GM10266 (cell line): ENCODE measurements around the gene DIPK2B.

Experiments used
- DNase-seq: peaks from one replicate; pipeline ENCODE4 v3.0.0; 2012; ENCODE audit errors: extremely low spot score
- CTCF ChIP-seq: IDR thresholded peaks from 2 replicates; pipeline ENCODE4 v1.5.1; 2012; ENCODE audit warnings: mild to moderate bottlenecking, low read depth; ENCODE audit not compliant: control insufficient read depth, insufficient read depth; ENCODE audit errors: missing control alignments

Gene DIPK2B

DNA sequence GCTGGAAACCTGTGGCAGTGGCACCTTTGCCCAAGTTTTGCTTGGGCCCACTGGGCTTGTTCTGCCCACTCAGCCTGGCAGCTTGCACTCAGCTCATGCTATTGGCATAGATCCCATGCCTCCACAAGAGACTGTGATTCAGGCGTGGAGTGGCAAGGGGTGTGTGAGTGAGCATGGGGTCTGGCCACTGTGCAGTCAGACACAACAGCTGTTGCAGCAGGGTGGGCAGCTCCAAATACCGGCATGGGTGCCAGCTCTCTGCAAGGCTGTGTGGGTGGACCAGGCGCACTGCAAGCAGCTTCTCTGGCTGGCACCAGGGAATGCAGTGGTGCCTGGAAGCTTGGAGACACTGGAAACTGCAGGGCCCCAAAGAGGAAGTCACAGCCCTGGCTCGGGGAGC, 27.4 kb upstream of the DIPK2B start:
- no peak for TF ChIP-seq CTCF
- DNase-seq: no peak

GRCh38 chrX:45208121-45208856, 7.6 kb upstream of the DIPK2B start:
- DNase-seq: no peak
- TF ChIP-seq CTCF: no peak

- DNase-seq: no peak
- TF ChIP-seq CTCF: no peak
These were observed 1.5 kb upstream of the DIPK2B start for GRCh38 chrX:45202171-45202570.

GRCh38 chrX:45198706-45199105, 2.0 kb downstream of the DIPK2B start:
- no peak for TF ChIP-seq CTCF
- DNase-seq: no peak

DNA sequence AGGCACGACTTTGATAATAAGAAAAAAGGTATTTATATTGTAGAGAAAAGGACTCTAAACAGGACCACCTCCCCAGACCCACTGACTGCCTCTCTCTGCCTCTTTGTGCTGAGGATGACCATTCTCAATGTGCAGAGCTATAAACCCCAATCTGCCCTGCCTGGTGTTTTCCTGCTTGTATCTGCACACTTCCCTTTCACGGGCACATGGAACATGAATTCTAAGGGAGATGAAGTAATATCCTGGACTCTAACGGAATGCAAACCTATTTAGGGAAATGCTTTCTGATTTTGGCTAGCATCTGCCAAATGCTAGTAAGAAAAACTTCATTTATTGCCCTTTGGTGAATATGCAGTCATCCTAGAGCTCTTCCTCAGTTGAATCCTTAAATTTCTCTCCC, 2.4 kb downstream of the DIPK2B start:
- no peak for DNase-seq

DNA sequence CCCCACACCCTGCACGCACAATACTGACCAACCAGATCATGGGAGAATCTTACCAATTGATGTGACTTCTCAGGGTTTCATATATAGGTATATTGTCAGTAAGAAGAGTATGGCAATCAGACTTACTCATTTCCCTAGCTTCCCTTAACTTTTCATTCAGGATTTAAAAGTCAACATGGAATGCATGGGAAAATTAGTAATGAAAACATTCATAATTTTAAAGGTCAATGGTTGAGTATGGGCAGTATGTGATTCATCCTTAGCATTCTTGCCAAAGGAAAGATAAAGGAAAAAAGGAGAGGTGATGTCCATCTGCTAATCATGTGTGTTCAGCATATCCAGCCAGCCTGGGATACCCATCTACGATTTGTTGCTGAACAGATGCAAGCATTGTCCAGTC, 4.0 kb downstream of the DIPK2B start:
- DNase-seq: no peak
- TF ChIP-seq CTCF: no peak

More for the DNA sequence above, 2.4 kb downstream of the DIPK2B start:
- no peak for TF ChIP-seq CTCF

DNA sequence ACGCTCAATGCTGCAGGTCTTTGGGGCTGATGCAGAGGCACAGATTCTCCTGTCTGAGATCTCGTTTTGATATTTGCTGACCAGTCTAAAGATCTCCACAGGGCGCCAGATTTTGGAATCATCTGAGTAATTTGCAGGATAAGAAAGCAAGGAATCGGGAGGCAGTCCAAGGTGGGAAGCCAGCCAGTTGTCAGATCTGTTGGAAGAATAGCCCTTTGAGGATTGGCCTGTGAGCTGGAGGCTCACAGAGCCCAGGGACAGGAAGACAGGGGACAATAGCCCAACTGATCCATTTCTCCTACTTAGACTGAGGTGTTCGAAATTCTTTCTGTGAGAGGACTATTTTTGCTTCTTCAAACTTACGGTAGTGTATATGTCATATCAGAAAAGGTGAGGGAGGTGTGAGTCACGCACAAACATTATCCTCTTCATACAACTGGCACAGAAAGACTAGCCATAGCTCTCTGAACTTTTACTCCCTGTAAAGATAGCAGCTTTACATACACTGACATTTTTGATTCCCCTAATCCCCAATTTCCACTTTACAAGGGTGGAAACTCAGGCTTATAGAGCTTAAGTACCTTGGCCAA, 8.8 kb downstream of the DIPK2B start:
- no peak for TF ChIP-seq CTCF
- no peak for DNase-seq
